GM19372 (cell line): ENCODE results near the gene CLTCL1.
"Not testable (repeated sequence)": the region's sequence is repeated elsewhere in the genome, so short reads cannot be mapped to it uniquely, and the experiment has no call there.

Experiments used
- ATAC-seq: cut with Tn5 transposase; IDR thresholded peaks from one replicate; pipeline ENCODE4 v1.9.1; 2021; ENCODE audit warnings: mild to moderate bottlenecking, low read depth, moderate library complexity; ENCODE audit not compliant: unreplicated experiment

The CLTCL1 gene

DNA sequence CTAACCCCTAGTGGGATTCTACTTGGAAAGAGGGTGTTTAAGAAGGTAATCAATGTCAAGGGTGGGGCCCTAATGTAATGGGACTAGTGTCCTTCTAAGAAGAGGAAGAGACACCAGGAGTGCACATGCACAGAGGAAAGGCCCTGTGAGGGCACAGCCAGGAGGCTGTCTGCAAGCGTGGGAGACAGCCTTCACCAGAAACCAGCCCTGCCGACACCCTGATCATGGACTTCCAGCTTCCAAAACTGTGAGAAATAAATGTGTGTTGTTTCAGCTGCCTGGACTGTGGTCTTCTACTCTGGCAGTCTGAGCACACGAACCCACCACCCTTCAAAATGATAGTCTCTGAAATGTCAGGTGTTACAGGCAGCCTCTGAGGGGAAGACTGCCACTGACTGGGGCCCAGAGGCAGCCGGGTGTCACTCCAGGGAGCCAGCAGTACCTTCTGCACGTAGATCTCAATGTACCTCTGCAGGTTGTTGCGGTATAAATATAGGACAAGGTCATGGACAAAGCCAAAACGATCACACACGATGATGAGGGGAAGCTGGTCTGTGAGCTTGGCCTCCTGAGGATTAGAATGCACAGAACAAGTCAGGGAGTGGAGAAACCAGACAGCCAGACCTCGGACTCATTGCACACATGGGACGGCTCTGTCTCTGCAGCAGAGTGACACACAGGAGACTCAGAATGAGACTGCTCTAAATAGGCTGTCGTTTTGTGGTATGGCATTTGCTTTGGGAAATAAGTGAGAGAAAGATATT is 69.1 kb downstream of the CLTCL1 start:
- ATAC-seq, result no peak

DNA sequence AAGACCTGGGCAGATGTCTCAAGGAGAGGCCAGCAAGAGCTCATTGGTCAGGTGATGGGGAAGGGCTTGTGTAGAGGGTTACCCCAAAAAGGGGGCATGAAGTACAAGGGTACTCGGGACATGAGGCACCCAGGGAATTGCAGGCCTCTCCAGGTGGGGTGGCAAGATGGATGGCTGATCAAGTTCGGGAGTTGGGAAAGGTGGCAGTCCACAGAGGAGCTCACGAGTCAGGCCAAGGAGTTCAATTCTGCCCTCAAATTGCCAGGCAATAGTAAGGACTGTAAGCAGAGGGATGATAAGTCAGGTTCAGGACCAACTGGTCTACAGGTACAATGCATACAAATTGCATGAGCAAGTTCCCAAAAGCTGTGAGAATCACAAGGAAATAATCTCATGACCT is 70.7 kb downstream of the CLTCL1 start:
- ATAC-seq, result no peak

DNA sequence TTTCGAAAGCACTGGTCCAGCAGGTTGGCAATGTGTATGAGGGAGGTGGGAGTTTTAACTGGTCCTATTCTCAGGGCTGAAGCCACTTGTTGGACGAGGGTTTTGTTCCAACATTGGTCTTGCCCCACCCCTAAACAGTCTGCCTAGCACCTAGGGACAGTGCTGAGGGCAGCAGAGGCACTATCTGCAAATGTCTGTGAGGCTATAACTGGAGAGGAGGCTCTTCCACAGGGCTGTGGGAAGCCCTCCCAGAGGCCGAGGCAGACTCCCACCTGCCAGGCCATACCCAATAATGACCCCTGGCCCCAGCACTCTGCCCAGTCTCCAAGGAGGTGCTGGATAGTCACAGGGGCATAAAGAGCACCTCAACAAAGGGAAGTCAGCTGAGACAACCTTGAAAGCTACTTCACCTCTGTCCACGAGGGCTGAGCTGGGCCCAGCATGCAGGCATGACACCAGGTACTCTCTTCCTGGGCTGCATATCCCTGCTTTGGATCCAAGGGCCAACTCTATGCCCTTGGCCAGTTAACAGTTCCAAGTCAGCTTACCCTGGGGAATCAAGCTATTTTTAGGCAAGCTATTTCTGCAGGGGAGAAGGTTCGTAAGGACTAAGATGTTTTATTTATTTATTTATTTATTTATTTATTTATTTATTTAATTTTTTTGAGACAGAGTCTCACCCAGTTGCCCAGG is 72.8 kb downstream of the CLTCL1 start:
- no peak for ATAC-seq

DNA sequence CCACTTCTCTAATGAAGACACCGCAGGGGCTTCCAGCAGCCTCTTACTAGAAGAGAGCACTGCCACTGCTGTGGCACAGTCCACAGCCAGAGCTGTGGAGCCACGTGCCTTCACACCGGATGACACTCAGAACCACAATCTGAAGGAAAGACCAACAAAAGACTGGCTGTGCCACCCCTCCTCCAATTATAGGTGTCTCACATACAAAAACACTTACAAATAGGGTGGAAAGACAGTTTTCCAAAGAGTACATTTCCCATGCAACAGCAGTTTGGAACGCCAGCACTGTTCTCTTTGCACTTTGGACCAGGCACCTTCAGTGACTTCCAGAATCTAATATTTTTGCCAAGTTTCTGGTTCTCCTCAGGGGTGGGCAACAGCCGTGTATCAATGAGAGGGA is 74.9 kb downstream of the CLTCL1 start:
- ATAC-seq, result no peak

DNA sequence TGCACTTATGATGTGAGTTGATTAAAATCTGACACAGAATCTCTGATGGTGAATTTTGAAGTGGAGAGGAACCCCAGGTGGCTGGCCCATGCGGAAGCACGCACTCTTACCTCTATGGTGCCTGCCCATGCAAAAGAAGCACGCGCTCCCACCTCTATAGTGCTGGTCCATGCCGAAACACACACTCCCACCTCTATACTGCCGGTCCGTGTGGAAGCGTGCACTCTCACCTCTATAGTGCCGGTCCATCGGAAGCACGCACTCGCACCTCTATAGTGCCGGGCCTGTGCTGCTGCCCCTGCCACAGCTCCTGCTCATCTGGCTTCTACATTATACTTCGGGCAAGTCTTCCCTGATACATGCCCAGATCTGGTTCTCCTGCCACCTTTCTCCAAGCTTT is 76.2 kb downstream of the CLTCL1 start:
- no peak for ATAC-seq

DNA sequence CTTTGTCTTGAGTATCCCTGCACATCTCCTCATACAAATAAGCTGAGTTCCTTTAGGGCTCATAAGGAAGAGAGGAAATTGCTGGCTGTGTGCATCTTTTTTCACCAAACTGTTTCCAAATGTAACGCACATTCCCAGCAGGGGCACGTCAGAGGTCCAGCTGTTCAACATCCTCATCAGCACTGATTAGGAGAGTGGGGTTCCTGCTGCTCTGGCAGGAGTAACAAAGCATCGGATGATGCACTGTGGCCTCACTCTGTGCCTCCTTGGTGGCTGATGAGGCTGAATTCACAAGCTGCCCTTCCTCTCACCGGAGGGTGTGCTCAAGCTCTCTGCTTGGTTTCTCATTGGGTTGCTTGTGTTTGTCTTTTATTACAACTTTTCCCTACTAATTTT is 77.4 kb downstream of the CLTCL1 start:
- ATAC-seq, result no peak

DNA sequence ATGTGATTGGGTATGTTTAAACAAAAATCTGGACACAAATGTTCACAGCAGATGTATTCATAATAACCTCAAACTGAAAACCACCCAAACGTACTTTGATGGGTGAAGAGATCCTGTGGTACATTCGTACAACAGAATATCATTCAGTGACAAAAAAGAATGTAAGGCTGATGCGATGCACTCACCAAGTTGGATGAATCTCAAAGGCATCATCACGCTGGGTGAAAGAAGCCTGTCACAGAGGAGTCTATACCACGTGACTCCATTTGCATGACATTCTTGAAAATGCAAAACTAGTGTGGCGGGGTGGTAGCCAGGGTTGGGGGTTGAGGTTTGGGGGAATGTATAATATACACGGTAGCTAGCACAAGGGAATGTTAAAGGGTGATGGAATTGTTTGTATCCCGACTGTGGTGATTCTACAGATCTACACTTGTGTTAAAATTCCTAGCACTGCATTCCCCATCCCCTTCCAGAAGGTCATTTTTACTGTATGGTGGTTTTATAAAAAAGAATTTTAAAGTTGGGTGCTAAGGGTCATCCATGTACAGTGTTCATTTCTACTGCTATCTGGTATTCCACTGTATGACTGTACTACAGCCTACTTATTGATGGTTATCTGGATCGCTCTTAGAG is 78.0 kb downstream of the CLTCL1 start:
- no peak for ATAC-seq

DNA sequence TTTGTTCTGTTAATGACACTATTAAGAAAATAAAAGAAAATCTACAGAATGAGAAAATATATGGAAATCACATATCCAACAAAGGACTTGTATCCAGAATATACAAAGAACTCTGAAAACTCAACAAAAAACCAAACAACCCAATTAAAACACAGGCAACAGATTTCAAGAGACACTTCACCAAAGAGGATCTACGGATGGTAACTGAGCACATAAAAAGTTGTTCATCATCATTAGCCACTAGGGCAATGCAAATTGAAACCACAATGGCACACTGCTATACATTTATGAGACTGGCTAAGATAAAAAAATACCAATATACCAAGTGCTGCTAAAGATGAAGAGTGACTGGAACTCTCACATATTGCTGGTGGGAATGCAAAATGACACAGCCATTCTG is 78.5 kb downstream of the CLTCL1 start:
- no peak for ATAC-seq

DNA sequence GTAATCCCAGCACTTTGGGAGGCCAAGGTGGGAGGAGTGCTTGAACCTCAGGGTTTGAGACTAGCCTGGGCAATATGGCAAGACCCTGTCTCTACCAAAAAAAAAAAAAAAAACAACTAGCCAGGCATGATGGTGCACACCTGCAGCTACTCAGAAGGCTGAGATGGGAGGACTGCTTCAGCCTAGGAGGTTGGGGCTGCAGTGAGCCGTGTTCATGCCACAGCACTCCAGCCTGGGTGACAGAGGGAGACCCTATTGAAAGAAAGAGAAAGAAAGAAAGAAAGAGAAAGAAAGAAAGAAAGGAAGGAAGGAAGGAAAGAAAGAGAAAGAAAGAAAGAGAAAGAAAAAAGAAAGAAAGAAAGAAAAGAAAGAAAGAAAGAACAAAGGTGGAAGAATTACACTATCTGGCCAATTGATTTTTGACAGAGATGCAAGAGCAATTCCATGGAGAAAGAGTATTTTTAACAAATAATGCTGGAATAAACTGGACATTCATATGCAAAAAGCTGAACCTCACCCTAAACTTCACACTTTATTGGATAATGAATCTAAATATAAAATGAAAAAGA is 79.1 kb downstream of the CLTCL1 start:
- ATAC-seq, result no peak

DNA sequence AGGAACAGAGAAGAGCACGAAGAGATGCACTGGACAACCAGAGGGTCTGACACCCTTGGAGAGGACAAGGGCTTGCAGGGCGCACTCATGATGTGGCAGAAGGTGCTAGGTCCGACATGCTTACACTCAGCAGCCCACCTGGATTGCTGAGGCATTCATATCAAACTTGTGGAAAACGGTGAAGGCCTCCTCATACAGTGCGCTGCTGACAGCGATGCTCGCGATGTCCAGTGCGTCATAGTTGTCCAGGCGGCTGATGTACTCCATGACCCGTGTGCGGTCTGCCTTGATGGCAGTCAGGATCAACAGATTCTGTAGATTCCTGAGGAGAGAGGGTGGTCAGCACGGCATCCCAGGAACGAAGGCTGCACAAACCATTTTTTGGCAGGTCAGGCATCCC is 81.3 kb downstream of the CLTCL1 start:
- no peak for ATAC-seq

DNA sequence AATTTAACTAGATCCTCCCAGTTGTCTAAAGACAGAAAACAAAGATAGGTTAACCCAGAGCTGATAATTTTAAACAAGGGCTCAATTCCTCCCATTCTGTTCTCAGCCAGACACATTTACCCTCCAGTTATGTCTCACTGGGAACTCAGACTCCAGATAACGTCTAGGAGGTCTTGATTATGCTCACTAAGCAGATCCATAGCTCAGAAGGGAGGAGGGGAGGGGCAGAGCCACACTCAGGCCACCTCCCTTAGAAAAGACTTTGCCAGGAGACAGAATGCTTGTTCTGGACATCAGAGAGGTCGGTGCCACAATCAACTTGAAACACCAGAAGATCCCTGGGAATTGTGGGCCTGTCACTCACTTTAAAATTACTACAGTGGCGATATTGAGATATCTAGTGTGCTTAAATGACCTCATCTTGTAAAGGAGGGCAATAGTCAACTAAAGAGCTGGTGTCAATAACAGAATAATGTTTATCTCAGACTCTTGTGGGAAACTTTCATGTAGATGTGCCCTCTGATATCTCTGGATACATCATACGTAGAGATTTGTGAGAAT is 83.2 kb downstream of the CLTCL1 start:
- no peak for ATAC-seq

DNA sequence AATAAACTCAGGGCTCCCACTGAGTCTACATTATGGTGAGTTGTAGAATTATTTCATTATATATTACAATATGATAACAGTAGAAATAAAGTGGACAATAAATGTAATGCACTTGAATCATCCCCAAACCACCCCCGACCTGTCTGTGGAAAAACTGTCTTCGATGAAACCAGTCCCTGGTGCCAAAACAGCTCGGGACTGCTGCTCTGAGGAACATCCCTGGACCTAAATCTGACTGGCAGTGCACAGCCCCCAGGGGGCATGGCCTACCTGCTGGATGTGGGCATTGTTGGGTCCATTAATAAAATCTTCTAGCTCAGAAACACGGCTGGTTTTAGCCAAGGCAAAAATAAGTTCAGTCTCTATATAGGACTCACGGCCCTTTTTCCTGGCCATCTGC is 83.6 kb downstream of the CLTCL1 start:
- no peak for ATAC-seq

DNA sequence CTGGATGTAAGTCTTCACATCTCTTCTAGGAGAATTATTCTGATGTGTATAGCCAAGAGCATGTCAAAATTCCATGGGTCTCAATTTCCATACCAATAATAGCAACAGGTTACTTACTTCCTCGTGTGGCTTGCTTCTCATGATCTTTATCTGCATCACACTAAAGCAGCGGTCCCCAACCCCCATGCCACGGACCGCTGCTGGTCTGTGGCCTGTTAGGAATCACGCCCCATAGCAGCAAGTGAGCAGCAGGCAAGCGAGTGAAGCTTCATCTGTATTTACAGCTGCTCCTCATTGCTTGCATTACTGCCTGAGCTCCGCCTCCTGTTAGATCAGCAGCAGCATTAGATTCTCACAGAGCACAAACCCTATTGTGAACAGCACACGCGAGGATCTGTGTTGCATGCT is 84.1 kb downstream of the CLTCL1 start:
- no peak for ATAC-seq

DNA sequence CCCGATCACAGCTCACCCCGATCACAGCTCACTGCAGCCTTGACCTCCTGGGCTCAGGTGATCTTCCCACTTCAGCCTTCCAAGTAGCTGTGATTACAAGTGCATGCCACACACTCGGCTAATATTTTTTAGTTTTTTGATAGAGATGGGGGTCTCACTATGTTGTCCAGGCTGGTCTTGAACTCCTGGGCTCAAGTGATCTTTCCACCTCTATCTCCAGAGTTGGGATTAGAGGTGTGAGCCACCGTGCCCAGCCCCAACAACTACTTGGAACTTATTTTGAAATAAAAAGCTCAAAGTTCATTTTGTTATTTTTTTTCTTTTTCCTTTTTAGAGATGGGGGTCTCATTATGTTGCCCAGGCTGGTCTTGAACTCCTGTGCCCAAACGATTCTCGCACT is 85.2 kb downstream of the CLTCL1 start:
- ATAC-seq, result no peak

DNA sequence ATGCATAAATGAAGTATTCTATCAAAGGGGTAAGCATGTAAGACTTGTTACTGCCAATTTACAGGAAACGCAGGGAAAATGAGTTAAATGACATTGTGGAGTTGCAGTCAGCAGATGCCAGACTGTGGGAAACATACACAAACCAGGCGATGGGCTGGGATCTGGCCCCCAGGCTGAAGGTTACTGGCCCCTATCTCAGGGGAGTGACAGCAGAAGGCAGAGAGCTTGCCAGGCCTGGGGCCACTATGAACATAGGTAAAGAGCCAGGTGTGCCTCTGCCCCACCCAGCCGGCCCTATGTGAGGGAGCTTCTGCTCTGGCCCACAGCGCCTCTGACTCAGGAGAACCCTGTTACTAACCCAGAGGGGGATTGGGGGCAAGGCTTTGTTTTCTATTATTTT is 86.9 kb downstream of the CLTCL1 start:
- ATAC-seq, result no peak

DNA sequence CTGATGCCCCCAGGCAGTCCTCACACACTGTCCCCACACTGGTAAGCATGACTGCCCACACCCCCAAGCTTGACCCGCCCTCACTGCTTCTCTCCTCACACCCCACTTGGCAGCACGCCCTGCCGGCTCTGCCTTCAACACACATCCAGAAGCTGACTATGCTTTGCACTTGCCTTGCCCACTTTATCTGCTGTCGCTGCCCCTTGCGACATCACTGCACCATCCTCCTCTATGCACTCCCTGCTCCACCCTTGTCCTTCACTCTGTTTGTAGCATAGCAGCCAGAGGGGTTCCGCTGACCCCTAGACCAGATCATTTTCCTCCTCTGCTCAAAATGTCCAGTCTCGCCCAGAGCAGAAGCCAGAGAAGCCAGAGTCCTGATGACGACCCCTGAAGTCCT is 87.7 kb downstream of the CLTCL1 start:
- ATAC-seq, result no peak

DNA sequence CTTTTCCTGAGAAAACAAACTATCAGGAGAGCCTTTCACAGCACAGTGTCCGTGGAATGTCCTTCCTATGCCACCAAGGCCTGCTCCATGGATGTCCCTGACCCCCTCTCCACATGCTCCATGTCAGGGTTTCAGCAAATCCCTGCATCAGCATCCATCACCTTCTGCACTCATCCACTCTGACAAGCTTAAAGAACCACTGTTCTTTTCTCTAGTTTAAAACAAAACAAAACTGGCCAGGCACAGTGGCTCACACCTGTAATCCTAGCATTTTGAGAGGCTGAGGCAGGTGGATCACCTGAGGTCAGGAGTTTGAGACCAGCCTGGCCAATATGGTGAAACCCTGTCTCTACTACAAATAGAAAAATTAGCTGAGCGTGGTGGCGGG is 88.7 kb downstream of the CLTCL1 start:
- ATAC-seq, result not testable (repeated sequence)

DNA sequence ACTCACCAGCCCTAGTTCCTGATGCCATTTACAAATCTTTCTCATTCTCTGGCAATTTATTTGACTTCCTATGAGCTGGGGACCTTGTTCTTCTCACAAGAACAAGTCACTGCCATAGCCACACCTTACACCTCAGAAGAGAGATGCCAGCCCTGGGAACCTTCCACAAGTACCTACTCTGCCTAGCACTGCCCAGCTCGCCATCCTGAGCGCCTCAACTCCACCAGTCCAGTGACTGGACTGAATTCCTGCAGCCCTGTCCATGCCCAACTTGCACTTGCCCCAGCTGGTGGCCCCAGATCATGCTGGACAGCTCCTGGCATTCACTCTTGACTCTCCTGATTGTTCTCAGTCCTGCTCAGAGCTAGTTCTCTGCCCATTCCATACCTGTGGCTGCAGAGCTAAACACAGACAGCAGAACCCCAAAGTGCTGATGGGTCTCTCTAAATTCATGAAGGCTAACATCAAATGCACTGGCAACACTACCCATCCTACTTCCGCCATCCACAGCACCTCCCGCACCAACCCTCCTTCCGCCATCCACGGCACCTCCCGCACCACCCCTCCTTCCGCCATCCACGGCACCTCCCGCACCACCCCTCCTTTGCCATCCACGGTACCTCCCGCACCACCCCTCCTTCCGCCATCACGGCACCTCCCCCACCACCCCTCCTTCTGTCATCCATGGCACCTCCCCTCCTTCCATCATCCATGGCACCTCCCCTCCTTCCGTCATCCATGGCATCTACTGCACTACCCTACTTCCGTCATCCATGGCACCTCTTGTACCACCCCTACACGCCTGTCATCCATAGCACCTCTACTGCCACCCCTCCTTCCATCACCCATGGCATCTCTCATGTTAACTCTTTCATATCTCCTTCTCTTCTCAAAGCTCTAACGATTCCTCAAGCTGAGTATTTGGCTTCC is 89.4 kb downstream of the CLTCL1 start:
- ATAC-seq, result no peak

DNA sequence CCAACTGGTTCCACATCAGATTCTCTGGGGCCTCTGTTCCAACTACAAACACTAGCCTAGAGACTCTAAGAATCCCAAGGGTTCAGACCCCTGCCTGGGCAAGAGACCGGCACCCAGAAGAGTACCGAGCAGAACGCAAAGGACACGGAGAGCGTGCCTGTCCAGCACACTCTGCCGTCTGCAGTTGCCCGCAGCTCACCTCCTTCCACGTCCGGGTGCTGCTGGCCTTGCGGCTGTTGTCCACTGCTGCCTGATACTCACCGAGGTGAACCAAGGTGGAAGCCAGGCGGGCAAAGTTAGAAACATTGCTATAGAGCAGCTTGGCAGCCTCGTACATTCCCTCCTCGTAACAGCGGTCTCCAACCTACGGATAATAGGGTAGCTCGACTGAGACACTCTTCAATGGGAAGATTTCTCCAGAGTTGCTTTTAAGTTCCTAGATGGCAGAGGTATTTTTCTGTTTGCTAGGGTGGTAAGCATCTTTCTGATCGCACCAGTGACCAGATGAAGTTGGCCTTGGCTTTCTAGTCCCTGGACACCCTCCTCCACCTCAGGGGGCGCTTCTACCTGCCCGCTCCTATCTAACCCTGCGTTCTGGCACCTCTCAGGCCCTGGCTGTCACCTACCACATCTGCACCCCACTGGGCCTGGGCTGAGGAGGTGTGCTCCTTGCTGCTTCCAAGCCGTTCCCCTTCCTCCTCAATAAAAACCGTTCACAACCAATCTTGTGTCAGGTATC is 90.2 kb downstream of the CLTCL1 start:
- no peak for ATAC-seq
